ENCODE data around the gene SLC9A1. TPM values are rescaled to one million over a fixed set of nuclear protein-coding genes. Genes with fewer than 3 reads are reported as not detected.

SLC9A1 gene
- total RNA-seq, 1 donor from 2014 or later: 34.2 TPM

DNA sequence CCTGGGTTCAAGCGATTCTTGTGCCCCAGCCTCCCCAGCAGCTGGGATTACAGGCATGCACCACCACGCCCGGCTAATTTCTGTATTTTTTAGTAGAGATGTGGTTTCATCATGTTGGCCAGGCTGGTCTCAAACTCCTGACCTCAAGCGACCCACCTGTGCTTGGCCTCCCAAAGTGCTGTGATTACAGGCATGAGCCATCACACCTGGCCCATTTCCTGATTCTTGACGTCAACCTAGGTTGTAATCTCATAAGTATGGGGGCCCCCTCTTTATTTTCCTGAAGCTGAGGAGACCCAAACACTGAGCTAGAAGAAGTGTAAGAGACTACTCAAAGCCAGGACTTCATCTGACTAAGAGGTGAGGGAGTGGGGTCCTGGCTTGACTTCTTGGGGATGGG lies 21.8 kb downstream of the SLC9A1 start:
- H3K36me3 Mint-ChIP-seq (ENCODE audit: unreplicated experiment): no peaks in the 10 kb centered on the region
- H3K9me3 Mint-ChIP-seq (ENCODE audit: unreplicated experiment): no peaks in the 10 kb centered on the region
- H3K4me1 Mint-ChIP-seq (ENCODE audit: unreplicated experiment): peaks cover 20% of the 10 kb centered on the region
- no peak for DNase-seq (ENCODE audit: extremely low spot score, unreplicated experiment)
- H3K4me3 Mint-ChIP-seq (ENCODE audit: unreplicated experiment): no peak overlapping the region
- H3K27ac Mint-ChIP-seq (ENCODE audit: unreplicated experiment): no peak overlapping the region
- TF ChIP-seq, protein P1, sequence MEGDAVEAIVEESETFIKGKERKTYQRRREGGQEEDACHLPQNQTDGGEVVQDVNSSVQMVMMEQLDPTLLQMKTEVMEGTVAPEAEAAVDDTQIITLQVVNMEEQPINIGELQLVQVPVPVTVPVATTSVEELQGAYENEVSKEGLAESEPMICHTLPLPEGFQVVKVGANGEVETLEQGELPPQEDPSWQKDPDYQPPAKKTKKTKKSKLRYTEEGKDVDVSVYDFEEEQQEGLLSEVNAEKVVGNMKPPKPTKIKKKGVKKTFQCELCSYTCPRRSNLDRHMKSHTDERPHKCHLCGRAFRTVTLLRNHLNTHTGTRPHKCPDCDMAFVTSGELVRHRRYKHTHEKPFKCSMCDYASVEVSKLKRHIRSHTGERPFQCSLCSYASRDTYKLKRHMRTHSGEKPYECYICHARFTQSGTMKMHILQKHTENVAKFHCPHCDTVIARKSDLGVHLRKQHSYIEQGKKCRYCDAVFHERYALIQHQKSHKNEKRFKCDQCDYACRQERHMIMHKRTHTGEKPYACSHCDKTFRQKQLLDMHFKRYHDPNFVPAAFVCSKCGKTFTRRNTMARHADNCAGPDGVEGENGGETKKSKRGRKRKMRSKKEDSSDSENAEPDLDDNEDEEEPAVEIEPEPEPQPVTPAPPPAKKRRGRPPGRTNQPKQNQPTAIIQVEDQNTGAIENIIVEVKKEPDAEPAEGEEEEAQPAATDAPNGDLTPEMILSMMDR (IDR thresholded peaks at IDR 0.05): no peak
- no peaks in the 10 kb centered on the region for H3K27me3 Mint-ChIP-seq (ENCODE audit: unreplicated experiment)

GRCh38 chr1:27132624-27133023 lies 22.3 kb downstream of the SLC9A1 start:
- no peaks in the 10 kb centered on the region for H3K9me3 Mint-ChIP-seq (ENCODE audit: unreplicated experiment)
- H3K4me3 Mint-ChIP-seq (ENCODE audit: unreplicated experiment): no peak overlapping the region
- H3K36me3 Mint-ChIP-seq (ENCODE audit: unreplicated experiment): no peaks in the 10 kb centered on the region
- no peak for DNase-seq (ENCODE audit: extremely low spot score, unreplicated experiment)
- no peak overlapping the region for H3K27ac Mint-ChIP-seq (ENCODE audit: unreplicated experiment)
- no peaks in the 10 kb centered on the region for H3K27me3 Mint-ChIP-seq (ENCODE audit: unreplicated experiment)
- peaks cover 15% of the 10 kb centered on the region for H3K4me1 Mint-ChIP-seq (ENCODE audit: unreplicated experiment)
- TF ChIP-seq, protein P1 (IDR thresholded peaks at IDR 0.05): no peak

DNA sequence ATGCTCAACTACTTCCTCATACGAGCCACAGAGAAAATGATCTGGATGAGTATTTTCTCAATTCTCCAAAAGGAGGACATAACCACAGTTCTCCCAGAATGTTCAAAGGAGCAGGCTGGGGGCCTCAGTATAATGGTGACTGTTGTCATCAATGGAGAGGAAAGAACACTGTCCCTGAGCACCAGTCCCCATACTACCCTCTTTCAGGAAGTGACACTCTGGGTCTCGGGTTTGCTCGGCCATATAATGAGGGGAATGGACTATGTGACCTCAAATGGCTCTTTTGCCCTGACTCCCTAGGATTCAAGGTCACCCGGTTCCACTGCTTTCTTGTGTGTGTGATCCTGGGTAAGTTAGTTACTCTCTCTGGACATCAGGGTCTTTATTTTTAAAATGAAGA lies 22.8 kb downstream of the SLC9A1 start:
- H3K4me3 Mint-ChIP-seq (ENCODE audit: unreplicated experiment): no peak overlapping the region
- no peak overlapping the region for H3K27ac Mint-ChIP-seq (ENCODE audit: unreplicated experiment)
- TF ChIP-seq, protein P1 (IDR thresholded peaks at IDR 0.05): no peak
- no peaks in the 10 kb centered on the region for H3K36me3 Mint-ChIP-seq (ENCODE audit: unreplicated experiment)
- H3K27me3 Mint-ChIP-seq (ENCODE audit: unreplicated experiment): no peaks in the 10 kb centered on the region
- peaks cover 10% of the 10 kb centered on the region for H3K4me1 Mint-ChIP-seq (ENCODE audit: unreplicated experiment)
- DNase-seq (ENCODE audit: extremely low spot score, unreplicated experiment): no peak
- no peaks in the 10 kb centered on the region for H3K9me3 Mint-ChIP-seq (ENCODE audit: unreplicated experiment)

DNA sequence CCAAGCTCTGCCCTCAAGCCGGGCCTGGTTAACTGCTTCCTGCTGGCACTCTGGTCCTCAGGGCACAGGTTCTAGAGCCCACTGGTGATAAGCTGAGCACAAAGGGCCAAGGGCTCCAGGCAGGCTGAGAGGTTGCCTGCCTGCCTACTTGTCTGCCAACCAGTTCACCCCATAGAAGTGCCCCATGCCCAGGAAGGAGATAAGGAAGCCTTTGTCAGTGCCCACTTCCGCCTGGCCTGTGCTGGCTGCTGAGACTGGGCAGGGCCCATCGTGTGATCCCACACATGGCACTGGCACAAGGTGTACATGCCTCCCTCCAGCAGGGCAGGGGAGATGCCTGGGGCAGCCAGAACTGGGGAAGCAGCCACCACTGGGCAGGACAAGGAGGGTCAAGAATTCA lies 24.1 kb downstream of the SLC9A1 start:
- Mint-ChIP-seq H3K4me3 (ENCODE audit: unreplicated experiment) (no peak overlapping the region), H3K27ac (ENCODE audit: unreplicated experiment) (no peak overlapping the region), H3K9me3 (ENCODE audit: unreplicated experiment) (no peaks in the 10 kb centered on the region), H3K4me1 (ENCODE audit: unreplicated experiment) (peaks cover 3% of the 10 kb centered on the region), H3K36me3 (ENCODE audit: unreplicated experiment) (no peaks in the 10 kb centered on the region), H3K27me3 (ENCODE audit: unreplicated experiment) (no peaks in the 10 kb centered on the region)
- DNase-seq (ENCODE audit: extremely low spot score, unreplicated experiment): no peak
- TF ChIP-seq, protein P1 (IDR thresholded peaks at IDR 0.05): no peak

DNA sequence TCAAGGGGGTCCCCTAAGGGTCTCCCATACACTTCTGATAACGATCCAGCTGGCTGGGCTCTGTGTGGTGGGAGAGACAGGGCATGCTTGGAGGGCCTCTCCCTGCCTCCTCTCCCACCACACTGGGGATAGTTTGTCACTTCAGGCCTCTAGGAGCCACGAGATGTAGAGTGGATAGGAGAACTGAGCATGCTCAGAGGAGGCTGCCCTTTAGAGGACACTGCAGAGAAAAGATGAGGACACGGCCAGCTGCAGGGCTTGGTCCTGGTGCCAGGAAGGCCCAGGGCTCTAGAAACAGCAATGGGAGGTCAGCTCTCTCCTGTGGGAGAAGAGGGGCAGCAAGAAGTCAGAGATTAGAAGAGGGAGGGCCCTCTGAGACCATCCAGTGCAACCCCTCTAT lies 25.7 kb downstream of the SLC9A1 start:
- Mint-ChIP-seq H3K4me1 (ENCODE audit: unreplicated experiment) (peaks cover 5% of the 10 kb centered on the region), H3K27ac (ENCODE audit: unreplicated experiment) (no peak overlapping the region), H3K9me3 (ENCODE audit: unreplicated experiment) (no peaks in the 10 kb centered on the region), H3K36me3 (ENCODE audit: unreplicated experiment) (peaks cover 2% of the 10 kb centered on the region), H3K4me3 (ENCODE audit: unreplicated experiment) (no peak overlapping the region), H3K27me3 (ENCODE audit: unreplicated experiment) (no peaks in the 10 kb centered on the region)
- DNase-seq (ENCODE audit: extremely low spot score, unreplicated experiment): no peak
- TF ChIP-seq, protein P1 (IDR thresholded peaks at IDR 0.05): no peak
